H1 (cell line): ENCODE measurements around the gene KAT14.

Source experiments
- EGR1 ChIP-seq: IDR thresholded peaks from 2 replicates; pipeline ENCODE4 v1.6.1; 2011; ENCODE audit warnings: low read depth, low read length, borderline replicate concordance
- EZH2 ChIP-seq: fragments of 200-600 bp; sonication (generic); IDR thresholded peaks from 2 replicates; pipeline ENCODE4 v1.7.1; 2012; ENCODE audit warnings: low read depth, mild to moderate bottlenecking, moderate library complexity, low read length, inconsistent platforms; ENCODE audit not compliant: severe bottlenecking
- HDAC6 ChIP-seq: IDR thresholded peaks from one replicate; pipeline ENCODE4 v1.7.1; 2012; ENCODE audit warnings: low read depth, mild to moderate bottlenecking, inconsistent platforms, low read length, moderate library complexity
- JUND ChIP-seq: IDR thresholded peaks from 2 replicates; pipeline ENCODE4 v1.6.1; 2011; ENCODE audit warnings: mild to moderate bottlenecking, improper control_type of control experiment, low read length
- KDM1A ChIP-seq: fragments of 200-600, 300-600 bp; sonication (generic); IDR thresholded peaks from 2 replicates; pipeline ENCODE4 v1.7.1; 2016; ENCODE audit warnings: mild to moderate bottlenecking, low read length, borderline replicate concordance
- MAFK ChIP-seq: IDR thresholded peaks from 2 replicates; pipeline ENCODE4 v1.6.1; 2012; ENCODE audit warnings: low read depth, mild to moderate bottlenecking, improper control_type of control experiment, low read length
- POLR2A ChIP-seq, 2 experiments: IDR thresholded peaks; 1 replicate in 1 of 2; 2 replicates in 1 of 2; pipeline ENCODE4 v1.6.1; 2011; ENCODE audit warnings: low read depth in 2 of 2, low read length in 2 of 2, mild to moderate bottlenecking in 2 of 2; ENCODE audit errors: control extremely low read depth in 1 of 2
- POLR2AphosphoS5 ChIP-seq: IDR thresholded peaks from 2 replicates; pipeline ENCODE4 v1.6.1; 2011; ENCODE audit warnings: low read depth, low read length
- TBP ChIP-seq: IDR thresholded peaks from 2 replicates; pipeline ENCODE4 v1.6.1; 2011; ENCODE audit warnings: low read depth, low read length, improper control_type of control experiment
- TEAD4 ChIP-seq: IDR thresholded peaks from 2 replicates; pipeline ENCODE4 v1.6.1; 2012; ENCODE audit warnings: low read depth, low read length, inconsistent platforms, mixed read lengths
- TF ChIP-seq, protein P1 (sequence below), 3 experiments: IDR thresholded peaks; 1 replicate in 2 of 3; 2 replicates in 1 of 3; pipeline versions ENCODE4 v1.5.1 to v1.6.1; 2011; ENCODE audit warnings: low read length in 3 of 3, mild to moderate bottlenecking in 3 of 3, inconsistent platforms in 2 of 3, low read depth in 1 of 3, moderate library complexity in 1 of 3; ENCODE audit not compliant: insufficient read depth in 1 of 3; ENCODE audit errors: control extremely low read depth in 1 of 3
- TF ChIP-seq, protein P2 (sequence below): IDR thresholded peaks from 2 replicates; pipeline ENCODE4 v1.6.1; 2012; ENCODE audit warnings: low read length, inconsistent platforms

DNA sequence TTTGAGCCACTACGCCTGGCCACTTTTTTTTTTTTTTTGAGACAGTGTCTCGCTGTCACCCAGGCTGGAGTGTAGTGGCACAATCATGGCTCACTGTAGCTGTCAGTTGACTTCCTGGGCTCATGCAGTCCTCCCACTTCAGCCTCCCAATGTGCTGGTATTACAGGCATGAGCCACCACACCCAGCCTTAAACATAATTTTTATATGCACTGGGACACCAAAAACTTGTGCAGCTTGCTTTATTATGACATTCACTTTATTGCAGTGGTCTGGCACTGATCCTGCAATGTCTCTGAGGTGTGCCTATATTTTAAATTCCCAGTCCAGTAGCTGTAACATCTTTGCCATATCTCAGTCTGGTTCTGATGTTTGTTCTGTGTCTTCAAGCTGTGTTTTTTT lies 34.7 kb downstream of the KAT14 start:
- TF ChIP-seq HDAC6: no peak
- TF ChIP-seq, protein P1, sequence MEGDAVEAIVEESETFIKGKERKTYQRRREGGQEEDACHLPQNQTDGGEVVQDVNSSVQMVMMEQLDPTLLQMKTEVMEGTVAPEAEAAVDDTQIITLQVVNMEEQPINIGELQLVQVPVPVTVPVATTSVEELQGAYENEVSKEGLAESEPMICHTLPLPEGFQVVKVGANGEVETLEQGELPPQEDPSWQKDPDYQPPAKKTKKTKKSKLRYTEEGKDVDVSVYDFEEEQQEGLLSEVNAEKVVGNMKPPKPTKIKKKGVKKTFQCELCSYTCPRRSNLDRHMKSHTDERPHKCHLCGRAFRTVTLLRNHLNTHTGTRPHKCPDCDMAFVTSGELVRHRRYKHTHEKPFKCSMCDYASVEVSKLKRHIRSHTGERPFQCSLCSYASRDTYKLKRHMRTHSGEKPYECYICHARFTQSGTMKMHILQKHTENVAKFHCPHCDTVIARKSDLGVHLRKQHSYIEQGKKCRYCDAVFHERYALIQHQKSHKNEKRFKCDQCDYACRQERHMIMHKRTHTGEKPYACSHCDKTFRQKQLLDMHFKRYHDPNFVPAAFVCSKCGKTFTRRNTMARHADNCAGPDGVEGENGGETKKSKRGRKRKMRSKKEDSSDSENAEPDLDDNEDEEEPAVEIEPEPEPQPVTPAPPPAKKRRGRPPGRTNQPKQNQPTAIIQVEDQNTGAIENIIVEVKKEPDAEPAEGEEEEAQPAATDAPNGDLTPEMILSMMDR (IDR thresholded peaks at IDR 0.05; ENCODE audit: control extremely low read depth in 1 of 3, insufficient read depth in 1 of 3, low read depth in 1 of 3, low read length in 3 of 3): no peak
- TF ChIP-seq, protein P2, sequence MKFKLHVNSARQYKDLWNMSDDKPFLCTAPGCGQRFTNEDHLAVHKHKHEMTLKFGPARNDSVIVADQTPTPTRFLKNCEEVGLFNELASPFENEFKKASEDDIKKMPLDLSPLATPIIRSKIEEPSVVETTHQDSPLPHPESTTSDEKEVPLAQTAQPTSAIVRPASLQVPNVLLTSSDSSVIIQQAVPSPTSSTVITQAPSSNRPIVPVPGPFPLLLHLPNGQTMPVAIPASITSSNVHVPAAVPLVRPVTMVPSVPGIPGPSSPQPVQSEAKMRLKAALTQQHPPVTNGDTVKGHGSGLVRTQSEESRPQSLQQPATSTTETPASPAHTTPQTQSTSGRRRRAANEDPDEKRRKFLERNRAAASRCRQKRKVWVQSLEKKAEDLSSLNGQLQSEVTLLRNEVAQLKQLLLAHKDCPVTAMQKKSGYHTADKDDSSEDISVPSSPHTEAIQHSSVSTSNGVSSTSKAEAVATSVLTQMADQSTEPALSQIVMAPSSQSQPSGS: no peak
- no peak for TF ChIP-seq EGR1
- no peak for TF ChIP-seq TEAD4
- TF ChIP-seq TBP: no peak
- TF ChIP-seq POLR2AphosphoS5: no peak
- no peak for TF ChIP-seq POLR2A (IDR thresholded peaks at IDR 0.05; ENCODE audit: control extremely low read depth in 1 of 2, low read depth in 2 of 2, low read length in 2 of 2)
- no peak for TF ChIP-seq KDM1A
- no peak for TF ChIP-seq EZH2
- no peak for TF ChIP-seq JUND
- TF ChIP-seq MAFK: no peak
